Measurements from ENCODE around the gene GRIN2A.

GRIN2A gene

GRCh38 chr16:10100829-10101228 is 81.4 kb downstream of the GRIN2A start:
- no peak for TF ChIP-seq REST (IDR thresholded peaks at IDR 0.05; ENCODE audit: insufficient replicate concordance, low read depth)
- TF ChIP-seq SPI1 (IDR thresholded peaks at IDR 0.05; ENCODE audit: borderline replicate concordance, low read depth) = peak; percentile 76
- no peak for DNase-seq (ENCODE audit: low read depth in 1 of 2, low spot score in 1 of 2)
- Histone ChIP-seq H3K27ac (replicated peaks) (no peak overlapping the region), H3K27me3 (ENCODE audit: insufficient read depth, poor library complexity, severe bottlenecking) (no peaks in the 10 kb centered on the region), H3K4me3 (replicated peaks; ENCODE audit: insufficient read depth, low read length) (no peak overlapping the region)

DNA sequence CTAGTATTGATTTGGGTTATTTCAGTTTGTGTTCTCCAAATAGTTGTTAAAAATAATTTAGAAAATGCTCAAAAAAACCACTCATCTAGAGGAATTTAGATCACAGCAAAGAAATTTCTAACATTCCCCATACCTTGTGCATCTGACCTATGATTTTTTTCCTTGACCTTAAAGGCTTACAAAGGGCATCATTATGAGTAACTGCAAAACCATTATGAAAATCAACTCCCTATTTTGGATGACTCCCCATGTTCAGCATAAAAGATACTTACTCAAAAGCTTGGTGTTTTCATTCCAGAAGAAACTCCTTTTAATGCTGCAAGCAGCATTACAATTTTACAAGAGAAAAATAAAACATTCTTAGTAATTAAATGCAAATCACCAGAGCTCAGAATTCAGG is 83.2 kb downstream of the GRIN2A start:
- Histone ChIP-seq H3K4me3 (replicated peaks; ENCODE audit: insufficient read depth, low read length) (no peak overlapping the region), H3K27ac (replicated peaks) (no peak overlapping the region), H3K27me3 (ENCODE audit: insufficient read depth, poor library complexity, severe bottlenecking) (no peaks in the 10 kb centered on the region)
- DNase-seq (ENCODE audit: low read depth in 1 of 2, low spot score in 1 of 2) = no peak
- no peak for TF ChIP-seq GABPA (IDR thresholded peaks at IDR 0.05; ENCODE audit: low read depth)
- no peak for TF ChIP-seq REST (IDR thresholded peaks at IDR 0.05; ENCODE audit: insufficient replicate concordance, low read depth)
- no peak for TF ChIP-seq SPI1 (IDR thresholded peaks at IDR 0.05; ENCODE audit: borderline replicate concordance, low read depth)

DNA sequence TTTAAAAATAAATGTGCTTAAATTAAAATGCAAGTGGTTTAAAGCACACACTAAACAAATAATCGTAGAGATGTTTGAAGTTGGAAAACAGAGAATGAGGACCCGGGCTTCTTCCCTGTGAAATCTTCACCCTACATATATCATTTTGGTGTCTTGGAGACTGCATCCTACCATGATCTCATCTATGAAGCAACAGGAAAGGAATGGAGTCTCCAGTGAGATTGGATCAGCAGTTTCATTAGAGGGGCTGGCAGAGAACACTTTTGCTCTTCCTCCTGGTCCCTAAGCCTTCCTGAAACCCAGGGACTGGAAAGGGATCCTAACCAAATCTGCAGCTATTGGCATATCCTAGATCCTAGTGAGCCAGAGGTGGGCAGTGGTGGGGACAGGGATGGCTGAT is 85.0 kb downstream of the GRIN2A start:
- no peak overlapping the region for H3K4me3 ChIP-seq (replicated peaks; ENCODE audit: insufficient read depth, low read length)
- H3K27me3 ChIP-seq (ENCODE audit: insufficient read depth, poor library complexity, severe bottlenecking) = no peaks in the 10 kb centered on the region
- H3K27ac ChIP-seq (replicated peaks) = no peak overlapping the region
- DNase-seq (ENCODE audit: low read depth in 1 of 2, low spot score in 1 of 2) = no peak
- TF ChIP-seq POLR2AphosphoS5 (IDR thresholded peaks at IDR 0.05; ENCODE audit: low read depth) = no peak
- no peak for TF ChIP-seq SPI1 (IDR thresholded peaks at IDR 0.05; ENCODE audit: borderline replicate concordance, low read depth)
- TF ChIP-seq, protein P1, sequence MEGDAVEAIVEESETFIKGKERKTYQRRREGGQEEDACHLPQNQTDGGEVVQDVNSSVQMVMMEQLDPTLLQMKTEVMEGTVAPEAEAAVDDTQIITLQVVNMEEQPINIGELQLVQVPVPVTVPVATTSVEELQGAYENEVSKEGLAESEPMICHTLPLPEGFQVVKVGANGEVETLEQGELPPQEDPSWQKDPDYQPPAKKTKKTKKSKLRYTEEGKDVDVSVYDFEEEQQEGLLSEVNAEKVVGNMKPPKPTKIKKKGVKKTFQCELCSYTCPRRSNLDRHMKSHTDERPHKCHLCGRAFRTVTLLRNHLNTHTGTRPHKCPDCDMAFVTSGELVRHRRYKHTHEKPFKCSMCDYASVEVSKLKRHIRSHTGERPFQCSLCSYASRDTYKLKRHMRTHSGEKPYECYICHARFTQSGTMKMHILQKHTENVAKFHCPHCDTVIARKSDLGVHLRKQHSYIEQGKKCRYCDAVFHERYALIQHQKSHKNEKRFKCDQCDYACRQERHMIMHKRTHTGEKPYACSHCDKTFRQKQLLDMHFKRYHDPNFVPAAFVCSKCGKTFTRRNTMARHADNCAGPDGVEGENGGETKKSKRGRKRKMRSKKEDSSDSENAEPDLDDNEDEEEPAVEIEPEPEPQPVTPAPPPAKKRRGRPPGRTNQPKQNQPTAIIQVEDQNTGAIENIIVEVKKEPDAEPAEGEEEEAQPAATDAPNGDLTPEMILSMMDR (IDR thresholded peaks at IDR 0.05; ENCODE audit: insufficient read depth, low read length) = no peak
- no peak for TF ChIP-seq REST (IDR thresholded peaks at IDR 0.05; ENCODE audit: insufficient replicate concordance, low read depth)
- no peak for TF ChIP-seq GABPA (IDR thresholded peaks at IDR 0.05; ENCODE audit: low read depth)

- no peaks in the 10 kb centered on the region for H3K27me3 ChIP-seq (ENCODE audit: insufficient read depth, poor library complexity, severe bottlenecking)
- no peak overlapping the region for H3K4me3 ChIP-seq (replicated peaks; ENCODE audit: insufficient read depth, low read length)
- DNase-seq (ENCODE audit: low read depth in 1 of 2, low spot score in 1 of 2) = peak in 1 of 2 experiments; percentile 6
- H3K27ac ChIP-seq (replicated peaks) = no peak overlapping the region
- no peak for TF ChIP-seq GABPA (IDR thresholded peaks at IDR 0.05; ENCODE audit: low read depth)
- TF ChIP-seq POLR2AphosphoS5 (IDR thresholded peaks at IDR 0.05; ENCODE audit: low read depth) = no peak
- no peak for TF ChIP-seq REST (IDR thresholded peaks at IDR 0.05; ENCODE audit: insufficient replicate concordance, low read depth)
- no peak for TF ChIP-seq SPI1 (IDR thresholded peaks at IDR 0.05; ENCODE audit: borderline replicate concordance, low read depth)
- TF ChIP-seq, protein P1 (IDR thresholded peaks at IDR 0.05; ENCODE audit: insufficient read depth, low read length) = no peak
These were observed 88.7 kb downstream of the GRIN2A start for GRCh38 chr16:10093576-10093975.

Data from HL-60 (cell line).